ENCODE measurements around the gene ZNF503.

- TF ChIP-seq RAD21 (IDR thresholded peaks at IDR 0.05; ENCODE audit: low read depth): no peak
- TF ChIP-seq REST (IDR thresholded peaks at IDR 0.05; ENCODE audit: low read depth): no peak
- TF ChIP-seq EGR1 (IDR thresholded peaks at IDR 0.05): no peak
- TF ChIP-seq TAF1 (IDR thresholded peaks at IDR 0.05; ENCODE audit: low read depth): no peak
- TF ChIP-seq CEBPB (IDR thresholded peaks at IDR 0.05): no peak
- no peak for TF ChIP-seq MAX (IDR thresholded peaks at IDR 0.05)
- TF ChIP-seq EP300 (IDR thresholded peaks at IDR 0.05; ENCODE audit: borderline replicate concordance): no peak
Observed at GRCh38 chr10:75377869-75378268, 23.7 kb downstream of the ZNF503 start.
